Measurements from ENCODE around the gene FAM240A. TPM values are rescaled to one million over a fixed set of nuclear protein-coding genes. Genes with fewer than 3 reads are reported as not detected.

Gene FAM240A
- total and polyA plus RNA-seq, 2 experiments from 2014 or later, result 0.18 TPM; not detected in 1

DNA sequence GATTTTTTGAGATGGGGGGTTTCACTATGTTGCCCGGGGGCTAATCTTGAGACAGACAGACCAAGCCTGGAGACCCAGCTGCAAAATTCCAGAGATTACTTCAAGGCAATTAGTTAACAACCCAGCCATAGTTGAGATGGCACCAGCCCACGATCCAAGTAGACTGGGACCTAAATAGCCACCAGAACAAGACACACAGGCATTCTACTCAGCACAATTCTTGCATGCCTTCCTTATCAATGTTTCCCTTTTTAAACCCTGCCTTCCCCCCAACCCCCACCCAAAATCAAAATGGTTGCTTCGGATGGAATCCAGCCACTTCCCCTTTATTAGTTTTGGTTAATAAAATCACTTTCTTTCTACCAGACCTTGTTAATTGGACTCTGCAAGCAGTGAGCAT is 28.6 kb downstream of the FAM240A start (continued):
- TF ChIP-seq, protein P1, sequence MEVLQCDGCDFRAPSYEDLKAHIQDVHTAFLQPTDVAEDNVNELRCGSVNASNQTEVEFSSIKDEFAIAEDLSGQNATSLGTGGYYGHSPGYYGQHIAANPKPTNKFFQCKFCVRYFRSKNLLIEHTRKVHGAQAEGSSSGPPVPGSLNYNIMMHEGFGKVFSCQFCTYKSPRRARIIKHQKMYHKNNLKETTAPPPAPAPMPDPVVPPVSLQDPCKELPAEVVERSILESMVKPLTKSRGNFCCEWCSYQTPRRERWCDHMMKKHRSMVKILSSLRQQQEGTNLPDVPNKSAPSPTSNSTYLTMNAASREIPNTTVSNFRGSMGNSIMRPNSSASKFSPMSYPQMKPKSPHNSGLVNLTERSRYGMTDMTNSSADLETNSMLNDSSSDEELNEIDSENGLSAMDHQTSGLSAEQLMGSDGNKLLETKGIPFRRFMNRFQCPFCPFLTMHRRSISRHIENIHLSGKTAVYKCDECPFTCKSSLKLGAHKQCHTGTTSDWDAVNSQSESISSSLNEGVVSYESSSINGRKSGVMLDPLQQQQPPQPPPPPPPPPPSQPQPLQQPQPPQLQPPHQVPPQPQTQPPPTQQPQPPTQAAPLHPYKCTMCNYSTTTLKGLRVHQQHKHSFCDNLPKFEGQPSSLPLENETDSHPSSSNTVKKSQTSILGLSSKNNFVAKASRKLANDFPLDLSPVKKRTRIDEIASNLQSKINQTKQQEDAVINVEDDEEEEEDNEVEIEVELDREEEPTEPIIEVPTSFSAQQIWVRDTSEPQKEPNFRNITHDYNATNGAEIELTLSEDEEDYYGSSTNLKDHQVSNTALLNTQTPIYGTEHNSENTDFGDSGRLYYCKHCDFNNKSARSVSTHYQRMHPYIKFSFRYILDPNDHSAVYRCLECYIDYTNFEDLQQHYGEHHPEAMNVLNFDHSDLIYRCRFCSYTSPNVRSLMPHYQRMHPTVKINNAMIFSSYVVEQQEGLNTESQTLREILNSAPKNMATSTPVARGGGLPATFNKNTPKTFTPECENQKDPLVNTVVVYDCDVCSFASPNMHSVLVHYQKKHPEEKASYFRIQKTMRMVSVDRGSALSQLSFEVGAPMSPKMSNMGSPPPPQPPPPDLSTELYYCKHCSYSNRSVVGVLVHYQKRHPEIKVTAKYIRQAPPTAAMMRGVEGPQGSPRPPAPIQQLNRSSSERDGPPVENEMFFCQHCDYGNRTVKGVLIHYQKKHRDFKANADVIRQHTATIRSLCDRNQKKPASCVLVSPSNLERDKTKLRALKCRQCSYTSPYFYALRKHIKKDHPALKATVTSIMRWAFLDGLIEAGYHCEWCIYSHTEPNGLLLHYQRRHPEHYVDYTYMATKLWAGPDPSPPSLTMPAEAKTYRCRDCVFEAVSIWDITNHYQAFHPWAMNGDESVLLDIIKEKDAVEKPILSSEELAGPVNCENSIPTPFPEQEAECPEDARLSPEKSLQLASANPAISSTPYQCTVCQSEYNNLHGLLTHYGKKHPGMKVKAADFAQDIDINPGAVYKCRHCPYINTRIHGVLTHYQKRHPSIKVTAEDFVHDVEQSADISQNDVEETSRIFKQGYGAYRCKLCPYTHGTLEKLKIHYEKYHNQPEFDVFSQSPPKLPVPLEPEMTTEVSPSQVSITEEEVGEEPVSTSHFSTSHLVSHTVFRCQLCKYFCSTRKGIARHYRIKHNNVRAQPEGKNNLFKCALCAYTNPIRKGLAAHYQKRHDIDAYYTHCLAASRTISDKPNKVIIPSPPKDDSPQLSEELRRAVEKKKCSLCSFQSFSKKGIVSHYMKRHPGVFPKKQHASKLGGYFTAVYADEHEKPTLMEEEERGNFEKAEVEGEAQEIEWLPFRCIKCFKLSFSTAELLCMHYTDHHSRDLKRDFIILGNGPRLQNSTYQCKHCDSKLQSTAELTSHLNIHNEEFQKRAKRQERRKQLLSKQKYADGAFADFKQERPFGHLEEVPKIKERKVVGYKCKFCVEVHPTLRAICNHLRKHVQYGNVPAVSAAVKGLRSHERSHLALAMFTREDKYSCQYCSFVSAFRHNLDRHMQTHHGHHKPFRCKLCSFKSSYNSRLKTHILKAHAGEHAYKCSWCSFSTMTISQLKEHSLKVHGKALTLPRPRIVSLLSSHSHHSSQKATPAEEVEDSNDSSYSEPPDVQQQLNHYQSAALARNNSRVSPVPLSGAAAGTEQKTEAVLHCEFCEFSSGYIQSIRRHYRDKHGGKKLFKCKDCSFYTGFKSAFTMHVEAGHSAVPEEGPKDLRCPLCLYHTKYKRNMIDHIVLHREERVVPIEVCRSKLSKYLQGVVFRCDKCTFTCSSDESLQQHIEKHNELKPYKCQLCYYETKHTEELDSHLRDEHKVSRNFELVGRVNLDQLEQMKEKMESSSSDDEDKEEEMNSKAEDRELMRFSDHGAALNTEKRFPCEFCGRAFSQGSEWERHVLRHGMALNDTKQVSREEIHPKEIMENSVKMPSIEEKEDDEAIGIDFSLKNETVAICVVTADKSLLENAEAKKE (CRISPR knock-in tag; IDR thresholded peaks at IDR 0.05), result no peak
- no peak for TF ChIP-seq EZH2 (IDR thresholded peaks at IDR 0.05; ENCODE audit: low read depth, unreplicated experiment)
- no peak for TF ChIP-seq ZNF114 (CRISPR knock-in tag; IDR thresholded peaks at IDR 0.05)
- no peak for TF ChIP-seq NANOG (IDR thresholded peaks at IDR 0.05; ENCODE audit: borderline replicate concordance)
- no peak for TF ChIP-seq JUNB (IDR thresholded peaks at IDR 0.05; ENCODE audit: unreplicated experiment)
- TF ChIP-seq EZH2phosphoT487 (IDR thresholded peaks at IDR 0.05; ENCODE audit: unreplicated experiment), result no peak
- no peak for TF ChIP-seq STAT1 (IDR thresholded peaks at IDR 0.05; ENCODE audit: unreplicated experiment)

DNA sequence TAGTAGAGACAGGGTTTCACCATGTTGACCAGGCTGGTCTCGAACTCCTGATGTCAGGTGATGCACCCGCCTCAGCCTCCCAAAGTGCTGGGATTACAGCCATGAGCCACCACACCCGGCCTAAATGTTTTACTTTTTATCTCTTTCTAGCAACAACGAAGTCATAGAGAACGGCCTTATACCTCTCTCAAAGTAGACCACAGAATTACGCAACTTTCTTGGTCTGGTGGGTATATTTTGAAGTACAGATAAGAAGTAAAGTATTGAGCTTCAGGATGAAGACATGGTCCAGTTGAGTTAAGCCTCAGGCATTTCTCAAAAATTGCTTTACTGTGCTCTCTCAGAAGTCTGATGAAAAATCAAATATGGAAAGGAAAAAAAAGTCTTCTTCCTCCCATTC is 30.6 kb downstream of the FAM240A start:
- no peaks in the 10 kb centered on the region for H4K20me1 ChIP-seq (replicated peaks; ENCODE audit: insufficient read depth)
- H3K36me3 ChIP-seq (ENCODE audit: insufficient read depth), result no peaks in the 10 kb centered on the region
- H2AFZ ChIP-seq, result no peak overlapping the region
- H3K9me3 Mint-ChIP-seq, result peaks cover 13% of the 10 kb centered on the region; the same call in 2 of the 3 replicates
- no peak overlapping the region for H3K27ac Mint-ChIP-seq
- peaks cover 7% of the 10 kb centered on the region; the same call in 1 of the 3 replicates for H3K36me3 Mint-ChIP-seq (ENCODE audit: low read depth)
- H3K27me3 Mint-ChIP-seq (ENCODE audit: insufficient read depth, low read depth, poor library complexity), result peaks cover 3% of the 10 kb centered on the region
- peaks cover 10% of the 10 kb centered on the region; the same call in 1 of the 2 replicates for H3K9me2 ChIP-seq (ENCODE audit: insufficient read depth)
- no peaks in the 10 kb centered on the region; the same call in 2 of the 3 replicates for H3K4me1 Mint-ChIP-seq
- H3K27ac ChIP-seq (ENCODE audit: low read depth), result no peak overlapping the region
- H3K4me3 ChIP-seq, result no peak overlapping the region
- H3K4me3 Mint-ChIP-seq, result no peak overlapping the region
- ATAC-seq (no peak), DNase-seq (ENCODE audit: low spot score) (no peak)
- H3F3A ChIP-seq (replicated peaks; ENCODE audit: low read depth), result no peaks in the 10 kb centered on the region
- H3K79me2 ChIP-seq (replicated peaks; ENCODE audit: insufficient read depth), result no peaks in the 10 kb centered on the region
- no peaks in the 10 kb centered on the region for H3K4me1 ChIP-seq (ENCODE audit: insufficient read depth)
- TF ChIP-seq EZH2 (IDR thresholded peaks at IDR 0.05; ENCODE audit: low read depth, unreplicated experiment) (no peak), CREB1 (CRISPR knock-in tag; IDR thresholded peaks at IDR 0.05; ENCODE audit: low read depth) (no peak), STAT1 (IDR thresholded peaks at IDR 0.05; ENCODE audit: unreplicated experiment) (no peak), NANOG (IDR thresholded peaks at IDR 0.05; ENCODE audit: borderline replicate concordance) (no peak), ZNF331 (CRISPR knock-in tag; IDR thresholded peaks at IDR 0.05; ENCODE audit: low read depth) (no peak), ZNF114 (CRISPR knock-in tag; IDR thresholded peaks at IDR 0.05) (no peak), EZH2phosphoT487 (IDR thresholded peaks at IDR 0.05; ENCODE audit: unreplicated experiment) (no peak), POLR2AphosphoS5 (IDR thresholded peaks at IDR 0.05; ENCODE audit: low read depth) (no peak)
- TF ChIP-seq, protein P2, sequence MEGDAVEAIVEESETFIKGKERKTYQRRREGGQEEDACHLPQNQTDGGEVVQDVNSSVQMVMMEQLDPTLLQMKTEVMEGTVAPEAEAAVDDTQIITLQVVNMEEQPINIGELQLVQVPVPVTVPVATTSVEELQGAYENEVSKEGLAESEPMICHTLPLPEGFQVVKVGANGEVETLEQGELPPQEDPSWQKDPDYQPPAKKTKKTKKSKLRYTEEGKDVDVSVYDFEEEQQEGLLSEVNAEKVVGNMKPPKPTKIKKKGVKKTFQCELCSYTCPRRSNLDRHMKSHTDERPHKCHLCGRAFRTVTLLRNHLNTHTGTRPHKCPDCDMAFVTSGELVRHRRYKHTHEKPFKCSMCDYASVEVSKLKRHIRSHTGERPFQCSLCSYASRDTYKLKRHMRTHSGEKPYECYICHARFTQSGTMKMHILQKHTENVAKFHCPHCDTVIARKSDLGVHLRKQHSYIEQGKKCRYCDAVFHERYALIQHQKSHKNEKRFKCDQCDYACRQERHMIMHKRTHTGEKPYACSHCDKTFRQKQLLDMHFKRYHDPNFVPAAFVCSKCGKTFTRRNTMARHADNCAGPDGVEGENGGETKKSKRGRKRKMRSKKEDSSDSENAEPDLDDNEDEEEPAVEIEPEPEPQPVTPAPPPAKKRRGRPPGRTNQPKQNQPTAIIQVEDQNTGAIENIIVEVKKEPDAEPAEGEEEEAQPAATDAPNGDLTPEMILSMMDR (conservative IDR thresholded peaks at IDR 0.05; ENCODE audit: low read depth in 2 of 2), result no peak
- TF ChIP-seq, protein P3, sequence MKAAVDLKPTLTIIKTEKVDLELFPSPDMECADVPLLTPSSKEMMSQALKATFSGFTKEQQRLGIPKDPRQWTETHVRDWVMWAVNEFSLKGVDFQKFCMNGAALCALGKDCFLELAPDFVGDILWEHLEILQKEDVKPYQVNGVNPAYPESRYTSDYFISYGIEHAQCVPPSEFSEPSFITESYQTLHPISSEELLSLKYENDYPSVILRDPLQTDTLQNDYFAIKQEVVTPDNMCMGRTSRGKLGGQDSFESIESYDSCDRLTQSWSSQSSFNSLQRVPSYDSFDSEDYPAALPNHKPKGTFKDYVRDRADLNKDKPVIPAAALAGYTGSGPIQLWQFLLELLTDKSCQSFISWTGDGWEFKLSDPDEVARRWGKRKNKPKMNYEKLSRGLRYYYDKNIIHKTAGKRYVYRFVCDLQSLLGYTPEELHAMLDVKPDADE (IDR thresholded peaks at IDR 0.05), result no peak
- H3K4me2 ChIP-seq, result no peak overlapping the region
- H3K27me3 ChIP-seq (ENCODE audit: insufficient read depth), result no peaks in the 10 kb centered on the region

Measured in GM23338 (cell line).